GM23338 (cell line): ENCODE data around the gene PLAAT2. TPM values are rescaled to one million over a fixed set of nuclear protein-coding genes. Genes with fewer than 3 reads are reported as not detected.

Experiments used
- ATAC-seq: fragments of 200-7000 bp; cut with Tn5 transposase; 3 replicates; pipeline ENCODE4 v1.9.1; 2020
- DNase-seq: peaks from one replicate; pipeline ENCODE4 v3.0.0-alpha.2; 2015; ENCODE audit warnings: low spot score
- H2AFZ ChIP-seq: fragments of 200-600 bp; sonication (generic); 2 replicates; pipeline ENCODE4 v1.8.0; 2016; ENCODE audit warnings: antibody characterized with exemption, mild to moderate bottlenecking, moderate library complexity
- H3F3A ChIP-seq: fragments of 200-600 bp; sonication (generic); replicated peaks from 2 replicates; pipeline ENCODE4 v1.8.0; 2017; ENCODE audit warnings: antibody characterized with exemption, mixed run types, low read depth
- H3K27ac ChIP-seq: fragments of 200-600 bp; sonication (generic); 2 replicates; pipeline ENCODE4 v1.6.1; 2016; ENCODE audit warnings: low read depth
- H3K27me3 ChIP-seq: fragments of 200-600 bp; sonication (generic); 2 replicates; pipeline ENCODE4 v1.8.0; 2016; ENCODE audit warnings: mild to moderate bottlenecking, mixed run types, moderate library complexity; ENCODE audit not compliant: insufficient read depth
- H3K36me3 ChIP-seq: fragments of 200-600 bp; sonication (generic); 2 replicates; pipeline ENCODE4 v1.8.0; 2016; ENCODE audit warnings: mild to moderate bottlenecking; ENCODE audit not compliant: insufficient read depth
- H3K4me1 ChIP-seq: fragments of 200-600 bp; sonication (generic); 2 replicates; pipeline ENCODE4 v1.8.0; 2016; ENCODE audit warnings: mild to moderate bottlenecking, moderate library complexity; ENCODE audit not compliant: insufficient read depth
- H3K4me2 ChIP-seq: fragments of 200-600 bp; sonication (generic); 2 replicates; pipeline ENCODE4 v1.7.1; 2017; ENCODE audit warnings: mixed run types
- H3K4me3 ChIP-seq: fragments of 200-600 bp; sonication (generic); 2 replicates; pipeline ENCODE4 v1.6.1; 2016; ENCODE audit warnings: mixed run types
- H3K79me2 ChIP-seq: fragments of 200-600 bp; sonication (generic); replicated peaks from 2 replicates; pipeline ENCODE4 v1.8.0; 2017; ENCODE audit warnings: mild to moderate bottlenecking; ENCODE audit not compliant: insufficient read depth
- H3K9me2 ChIP-seq: fragments of 200-600 bp; sonication (generic); 2 replicates; pipeline ENCODE4 v1.8.0; 2017; ENCODE audit not compliant: insufficient read depth
- H4K20me1 ChIP-seq: fragments of 200-600 bp; sonication (generic); replicated peaks from 2 replicates; pipeline ENCODE4 v1.8.0; 2017; ENCODE audit warnings: mild to moderate bottlenecking; ENCODE audit not compliant: insufficient read depth
- H3K27ac Mint-ChIP-seq: 2 replicates; pipeline ENCODE4 v1.8.0; 2020; ENCODE audit warnings: inconsistent platforms, mild to moderate bottlenecking, moderate library complexity, mixed read lengths
- H3K27me3 Mint-ChIP-seq: 3 replicates; pipeline ENCODE4 v1.8.0; 2022; ENCODE audit warnings: low read depth, mild to moderate bottlenecking, moderate library complexity, mixed read lengths, inconsistent platforms; ENCODE audit not compliant: insufficient read depth, poor library complexity
- H3K36me3 Mint-ChIP-seq: 3 replicates; pipeline ENCODE4 v1.8.0; 2021; ENCODE audit warnings: low read depth, mild to moderate bottlenecking, inconsistent platforms, moderate library complexity, mixed read lengths
- H3K4me1 Mint-ChIP-seq: 3 replicates; pipeline ENCODE4 v1.8.0; 2020; ENCODE audit warnings: mild to moderate bottlenecking, inconsistent platforms, mixed read lengths
- H3K4me3 Mint-ChIP-seq: 3 replicates; pipeline ENCODE4 v1.8.0; 2021; ENCODE audit warnings: moderate library complexity, mild to moderate bottlenecking, inconsistent platforms, mixed read lengths
- H3K9me3 Mint-ChIP-seq: 3 replicates; pipeline ENCODE4 v1.8.0; 2020; ENCODE audit warnings: moderate library complexity, mild to moderate bottlenecking, inconsistent platforms, mixed read lengths
- CREB1 ChIP-seq: fragments of 250-450 bp; sonication (Bioruptor Pico); IDR thresholded peaks from 2 replicates; pipeline ENCODE4 v1.5.0; 2020; ENCODE audit warnings: low read depth, mild to moderate bottlenecking, moderate library complexity
- CTCF ChIP-seq, 2 experiments: fragments of 200-600 bp in 1 of 2; sonication (generic) in 1 of 2; conservative IDR thresholded peaks; 2 replicates each; pipeline versions ENCODE4 v1.5.1 to v1.6.1; 2016 to 2017; ENCODE audit warnings: antibody characterized with exemption in 2 of 2, low read depth in 2 of 2, mild to moderate bottlenecking in 2 of 2, moderate library complexity in 1 of 2
- ETS1 ChIP-seq: IDR thresholded peaks from 2 replicates; pipeline ENCODE4 v1.6.1; 2016; ENCODE audit warnings: antibody characterized with exemption
- EZH2 ChIP-seq: fragments of 200-600 bp; sonication (generic); IDR thresholded peaks from one replicate; pipeline ENCODE4 v1.8.0; 2017; ENCODE audit warnings: antibody characterized with exemption, mild to moderate bottlenecking, low read depth; ENCODE audit not compliant: unreplicated experiment
- EZH2phosphoT487 ChIP-seq: fragments of 200-600 bp; sonication (generic); IDR thresholded peaks from one replicate; pipeline ENCODE4 v1.8.1; 2018; ENCODE audit warnings: antibody characterized with exemption; ENCODE audit not compliant: unreplicated experiment
- JUNB ChIP-seq: IDR thresholded peaks from one replicate; pipeline ENCODE4 v1.6.1; 2016; ENCODE audit warnings: antibody characterized with exemption; ENCODE audit not compliant: unreplicated experiment
- NANOG ChIP-seq: IDR thresholded peaks from 2 replicates; pipeline ENCODE4 v1.6.1; 2016; ENCODE audit warnings: antibody characterized with exemption, borderline replicate concordance
- POLR2AphosphoS5 ChIP-seq: IDR thresholded peaks from 2 replicates; pipeline ENCODE4 v1.6.1; 2016; ENCODE audit warnings: antibody characterized with exemption, low read depth
- STAT1 ChIP-seq: IDR thresholded peaks from one replicate; pipeline ENCODE4 v1.6.1; 2016; ENCODE audit warnings: antibody characterized with exemption; ENCODE audit not compliant: unreplicated experiment
- ZNF114 ChIP-seq: fragments of 250-450 bp; sonication (Bioruptor Pico); IDR thresholded peaks from 2 replicates; pipeline ENCODE4 v1.5.0; 2020; ENCODE audit warnings: mild to moderate bottlenecking, moderate library complexity
- ZNF331 ChIP-seq: fragments of 250-450 bp; sonication (Bioruptor Pico); IDR thresholded peaks from 2 replicates; pipeline ENCODE4 v1.5.0; 2020; ENCODE audit warnings: low read depth, mild to moderate bottlenecking, moderate library complexity
- ZNF462 ChIP-seq: fragments of 250-450 bp; sonication (Bioruptor Pico); IDR thresholded peaks from 2 replicates; pipeline ENCODE4 v1.5.0; 2020; ENCODE audit warnings: mild to moderate bottlenecking, moderate library complexity
- polyA plus RNA-seq: library from polyadenylated mRNA; unstranded; fragments of >200 nt; fragmentation: Nextera tagmentation; extraction: Ambion mirVana; gene quantifications from 2 replicates; pipeline ENCODE4 v1.2.1, GENCODE V29; 2016
- total RNA-seq: library from RNA; depleted of rRNA; stranded (reverse); fragments of >200 nt; shearing (Covaris generic); gene quantifications from 2 replicates; pipeline ENCODE4 v1.2.3, GENCODE V29; 2014
- TF ChIP-seq, protein P1 (sequence below): IDR thresholded peaks from one replicate; pipeline ENCODE4 v1.6.1; 2018; ENCODE audit warnings: antibody characterized with exemption; ENCODE audit not compliant: unreplicated experiment

Gene PLAAT2
- total and polyA plus RNA-seq, 2 experiments from 2014 or later = 0.66 to 0.78 TPM

DNA sequence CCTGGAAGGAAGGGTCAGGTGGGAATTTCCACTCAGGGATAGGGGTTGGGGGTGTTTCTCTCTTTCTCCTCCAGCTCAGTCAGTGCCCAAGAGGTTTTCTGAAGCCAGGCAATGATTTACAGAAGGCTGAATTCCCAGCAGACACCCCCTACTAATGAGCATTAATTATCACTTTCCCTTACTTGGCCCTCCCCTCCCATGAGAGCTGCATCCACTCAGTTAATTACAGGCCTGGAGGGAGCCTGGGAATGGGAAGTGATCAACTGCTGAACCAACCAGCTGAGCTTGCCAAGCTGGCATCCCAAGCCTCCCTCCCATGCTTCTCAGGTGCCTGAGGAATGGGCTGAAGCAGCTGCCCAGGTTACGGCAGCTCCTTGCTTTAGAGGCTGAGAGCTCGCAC, 56.3 kb downstream of the PLAAT2 start:
- DNase-seq (no peak), ATAC-seq (no peak)
- no peak overlapping the region for H3K27ac ChIP-seq
- H3K27me3 ChIP-seq = no peaks in the 10 kb centered on the region
- H3K9me3 Mint-ChIP-seq = peaks cover 14% of the 10 kb centered on the region
- no peaks in the 10 kb centered on the region for H4K20me1 ChIP-seq
- no peak overlapping the region for H3K4me3 Mint-ChIP-seq
- peaks cover 14% of the 10 kb centered on the region; the same call in 1 of the 3 replicates for H3K36me3 Mint-ChIP-seq
- no peaks in the 10 kb centered on the region; the same call in 1 of the 2 replicates for H3F3A ChIP-seq
- H3K79me2 ChIP-seq = no peaks in the 10 kb centered on the region
- H3K4me1 ChIP-seq = peaks cover 26% of the 10 kb centered on the region
- no peaks in the 10 kb centered on the region for H3K36me3 ChIP-seq
- H3K27me3 Mint-ChIP-seq = peaks cover 11% of the 10 kb centered on the region
- no peak for TF ChIP-seq EZH2
- no peak for TF ChIP-seq EZH2phosphoT487
- no peak for TF ChIP-seq POLR2AphosphoS5
- no peak for TF ChIP-seq CREB1 (CRISPR knock-in tag)
- TF ChIP-seq ZNF462 (CRISPR knock-in tag) = no peak
- TF ChIP-seq ETS1 = no peak
- TF ChIP-seq NANOG = no peak
- no peak for TF ChIP-seq STAT1
- no peak for TF ChIP-seq ZNF114 (CRISPR knock-in tag)
- no peak for TF ChIP-seq ZNF331 (CRISPR knock-in tag)
- TF ChIP-seq CTCF (conservative IDR thresholded peaks at IDR 0.05; ENCODE audit: low read depth in 2 of 2) = no peak
- no peak for TF ChIP-seq JUNB
- TF ChIP-seq, protein P1, sequence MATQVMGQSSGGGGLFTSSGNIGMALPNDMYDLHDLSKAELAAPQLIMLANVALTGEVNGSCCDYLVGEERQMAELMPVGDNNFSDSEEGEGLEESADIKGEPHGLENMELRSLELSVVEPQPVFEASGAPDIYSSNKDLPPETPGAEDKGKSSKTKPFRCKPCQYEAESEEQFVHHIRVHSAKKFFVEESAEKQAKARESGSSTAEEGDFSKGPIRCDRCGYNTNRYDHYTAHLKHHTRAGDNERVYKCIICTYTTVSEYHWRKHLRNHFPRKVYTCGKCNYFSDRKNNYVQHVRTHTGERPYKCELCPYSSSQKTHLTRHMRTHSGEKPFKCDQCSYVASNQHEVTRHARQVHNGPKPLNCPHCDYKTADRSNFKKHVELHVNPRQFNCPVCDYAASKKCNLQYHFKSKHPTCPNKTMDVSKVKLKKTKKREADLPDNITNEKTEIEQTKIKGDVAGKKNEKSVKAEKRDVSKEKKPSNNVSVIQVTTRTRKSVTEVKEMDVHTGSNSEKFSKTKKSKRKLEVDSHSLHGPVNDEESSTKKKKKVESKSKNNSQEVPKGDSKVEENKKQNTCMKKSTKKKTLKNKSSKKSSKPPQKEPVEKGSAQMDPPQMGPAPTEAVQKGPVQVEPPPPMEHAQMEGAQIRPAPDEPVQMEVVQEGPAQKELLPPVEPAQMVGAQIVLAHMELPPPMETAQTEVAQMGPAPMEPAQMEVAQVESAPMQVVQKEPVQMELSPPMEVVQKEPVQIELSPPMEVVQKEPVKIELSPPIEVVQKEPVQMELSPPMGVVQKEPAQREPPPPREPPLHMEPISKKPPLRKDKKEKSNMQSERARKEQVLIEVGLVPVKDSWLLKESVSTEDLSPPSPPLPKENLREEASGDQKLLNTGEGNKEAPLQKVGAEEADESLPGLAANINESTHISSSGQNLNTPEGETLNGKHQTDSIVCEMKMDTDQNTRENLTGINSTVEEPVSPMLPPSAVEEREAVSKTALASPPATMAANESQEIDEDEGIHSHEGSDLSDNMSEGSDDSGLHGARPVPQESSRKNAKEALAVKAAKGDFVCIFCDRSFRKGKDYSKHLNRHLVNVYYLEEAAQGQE = no peak
- no peak overlapping the region for H3K4me3 ChIP-seq
- H3K27ac Mint-ChIP-seq = no peak overlapping the region
- H3K4me2 ChIP-seq = no peak overlapping the region
- H3K4me1 Mint-ChIP-seq = peaks cover 48% of the 10 kb centered on the region
- H3K9me2 ChIP-seq = peaks cover 9% of the 10 kb centered on the region; the same call in 1 of the 2 replicates
- H2AFZ ChIP-seq = 0 out of 2 replicates have a peak overlapping the region, but pooled peaks have one; percentile 32
